Endothelial cell of umbilical vein (primary cell): ENCODE results near the gene ASPHD1. TPM values are rescaled to one million over a fixed set of nuclear protein-coding genes. Genes with fewer than 3 reads are reported as not detected.

Experiments
- BruUV-seq: library from RNA; stranded (reverse); fragments of 400-500 nt; replicated peaks from 2 replicates; lab custom pipeline; 2021; lab: Mats Ljungman, UMichigan
- CTCF ChIA-PET: fragments of 300-600, 350-600 bp; sonication (Branson Sonifier 250); formaldehyde crosslinking; loops from one replicate; lab custom pipeline; 2021; ENCODE audit warnings: antibody characterized with exemption, inconsistent platforms; lab: Charles Lee
- POLR2A ChIA-PET: fragments of 300-600, 350-600 bp; sonication (Branson Sonifier 250); formaldehyde crosslinking; loops from one replicate; lab custom pipeline; 2021; ENCODE audit warnings: antibody characterized with exemption, inconsistent platforms; lab: Charles Lee
- DNase-seq: peaks from one replicate; pipeline ENCODE4 v3.0.0-alpha.2; 2011; ENCODE audit warnings: low read depth, low spot score
- FAIRE-seq: peaks from 2 replicates; lab custom pipeline; 2011; peaks lifted over from hg19 to GRCh38; lab: Jason Lieb, UNC
- H2AFZ ChIP-seq: 2 replicates; pipeline ENCODE4 v1.6.0; 2012; ENCODE audit warnings: low read depth, low read length, control low read depth, inconsistent platforms
- H3K27ac ChIP-seq: 2 replicates; pipeline ENCODE4 v1.5.1; 2011; ENCODE audit warnings: low read depth, mild to moderate bottlenecking, control low read depth, low read length, moderate library complexity; ENCODE audit not compliant: insufficient read depth
- H3K27me3 ChIP-seq, 2 experiments: 2 replicates each; pipeline versions ENCODE4 v1.6.0 to v1.6.1; 2011; ENCODE audit warnings: low read length in 2 of 2, mixed read lengths in 1 of 2; ENCODE audit not compliant: control insufficient read depth in 2 of 2, insufficient read depth in 2 of 2
- H3K36me3 ChIP-seq, 2 experiments: 2 replicates in 1 of 2; 3 replicates in 1 of 2; pipeline ENCODE4 v1.5.1; 2011; ENCODE audit warnings: low read length in 2 of 2, mild to moderate bottlenecking in 1 of 2, moderate library complexity in 1 of 2; ENCODE audit not compliant: control insufficient read depth in 2 of 2, insufficient read depth in 2 of 2; ENCODE audit errors: extremely low read depth in 1 of 2
- H3K4me1 ChIP-seq: 3 replicates; pipeline ENCODE4 v1.5.1; 2011; ENCODE audit warnings: mild to moderate bottlenecking, low read length; ENCODE audit not compliant: control insufficient read depth, insufficient read depth; ENCODE audit errors: extremely low read depth
- H3K4me2 ChIP-seq: 2 replicates; pipeline ENCODE4 v1.6.1; 2011; ENCODE audit warnings: low read length, control low read depth, mixed read lengths; ENCODE audit not compliant: insufficient read depth
- H3K4me3 ChIP-seq, 3 experiments: fragments of 200-600 bp in 1 of 3; sonication (generic), shearing (Covaris generic) in 1 of 3; replicated peaks in 1 of 3; 2 replicates each; pipeline ENCODE4 v1.5.1; 2011 to 2016; ENCODE audit warnings: control low read depth in 3 of 3, low read length in 3 of 3, mild to moderate bottlenecking in 2 of 3, inconsistent platforms in 1 of 3, low read depth in 1 of 3, moderate library complexity in 1 of 3; ENCODE audit not compliant: insufficient read depth in 1 of 3
- H3K79me2 ChIP-seq: 2 replicates; pipeline ENCODE4 v1.6.0; 2012; ENCODE audit warnings: low read length, inconsistent platforms; ENCODE audit not compliant: control insufficient read depth, insufficient read depth
- H3K9ac ChIP-seq: replicated peaks from 2 replicates; pipeline ENCODE3; 2011; ENCODE audit warnings: low read length, control low read depth; ENCODE audit not compliant: insufficient read depth; ENCODE audit errors: extremely low read depth
- H3K9me1 ChIP-seq: replicated peaks from 3 replicates; pipeline ENCODE4 v1.6.0; 2011; ENCODE audit warnings: mild to moderate bottlenecking, low read length; ENCODE audit not compliant: control insufficient read depth, insufficient read depth; ENCODE audit errors: extremely low read depth
- H3K9me3 ChIP-seq: replicated peaks from 2 replicates; pipeline ENCODE4 v1.5.1; 2012; ENCODE audit warnings: low read length, inconsistent platforms; ENCODE audit not compliant: control insufficient read depth, insufficient read depth
- H4K20me1 ChIP-seq: replicated peaks from 2 replicates; pipeline ENCODE3; 2011; ENCODE audit warnings: mild to moderate bottlenecking, low read length; ENCODE audit not compliant: control insufficient read depth, insufficient read depth; ENCODE audit errors: extremely low read depth
- CTCF ChIP-seq, 2 donors: IDR thresholded peaks; 1 replicate in 1 of 2; 2 replicates in 1 of 2; pipeline ENCODE4 v1.5.1; 2011; ENCODE audit warnings: low read length in 2 of 2, mild to moderate bottlenecking in 2 of 2, moderate library complexity in 2 of 2, control low read depth in 1 of 2, inconsistent platforms in 1 of 2, low read depth in 1 of 2; ENCODE audit not compliant: insufficient read depth in 1 of 2; ENCODE audit errors: extremely low read depth in 1 of 2
- EZH2 ChIP-seq: IDR thresholded peaks from 2 replicates; pipeline ENCODE4 v1.6.1; 2012; ENCODE audit warnings: borderline replicate concordance, low read depth, mild to moderate bottlenecking, moderate library complexity, low read length, inconsistent platforms; ENCODE audit not compliant: severe bottlenecking
- FOS ChIP-seq: IDR thresholded peaks from 2 replicates; pipeline ENCODE4 v1.6.1; 2011; ENCODE audit warnings: mild to moderate bottlenecking, low read length, moderate library complexity, borderline replicate concordance; ENCODE audit not compliant: insufficient read depth
- GATA2 ChIP-seq: IDR thresholded peaks from 2 replicates; pipeline ENCODE4 v1.7.0; 2011; ENCODE audit warnings: low read depth, mild to moderate bottlenecking, moderate library complexity, mixed read lengths, low read length; ENCODE audit not compliant: insufficient read length, insufficient read depth
- JUN ChIP-seq: IDR thresholded peaks from 2 replicates; pipeline ENCODE4 v1.6.1; 2011; ENCODE audit warnings: borderline replicate concordance, low read depth; ENCODE audit not compliant: insufficient read length, insufficient read depth
- MYC ChIP-seq: IDR thresholded peaks from one replicate; pipeline ENCODE4 v1.6.1; 2011; ENCODE audit warnings: mild to moderate bottlenecking, low read depth, low read length
- POLR2A ChIP-seq: IDR thresholded peaks from 2 replicates; pipeline ENCODE4 v1.6.1; 2012; ENCODE audit warnings: low read depth, mild to moderate bottlenecking, control low read depth, low read length
- POLR2AphosphoS5 ChIP-seq: IDR thresholded peaks from 2 replicates; pipeline ENCODE4 v1.6.1; 2012; ENCODE audit warnings: low read depth, mild to moderate bottlenecking, control low read depth, low read length, moderate library complexity; ENCODE audit not compliant: insufficient read depth
- dilution Hi-C: fragments of 300-500 bp; cut with MboI; formaldehyde crosslinking; loops from one replicate; pipeline ENCODE4 v1.15.0; 2019; ENCODE audit warnings: low sequenced_read_pairs; ENCODE audit not compliant: extremely low pct_ligation_motif_present
- intact Hi-C: fragments of 100-400 bp; cut with micrococcal nuclease; formaldehyde crosslinking; loops from one replicate; pipeline ENCODE4 v1.10.0; 2022
- polyA plus RNA-seq, 4 experiments: library from polyadenylated mRNA; depleted of rRNA in 3 of 4; stranded (reverse) in 3 of 4; unstranded in 1 of 4; fragments of >200 nt; gene quantifications; 2 replicates each; pipeline versions ENCODE4 v1.2.1 to v1.2.3, GENCODE V29; 2011 to 2012; ENCODE audit warnings: missing spikeins in 1 of 4
- total RNA-seq: library from RNA; stranded (reverse); gene quantifications from 2 replicates; pipeline ENCODE4 v1.2.3, GENCODE V29; 2021
- TF ChIP-seq, protein P1 (sequence below): IDR thresholded peaks from 2 replicates; pipeline ENCODE4 v1.6.1; 2011; ENCODE audit not compliant: insufficient read depth, insufficient read length

Gene ASPHD1
- total and polyA plus RNA-seq, 2 donors (not counting 3 experiments of a cell fraction or from before 2014, with no cell fraction given): 0.90 to 1.2 TPM

DNA sequence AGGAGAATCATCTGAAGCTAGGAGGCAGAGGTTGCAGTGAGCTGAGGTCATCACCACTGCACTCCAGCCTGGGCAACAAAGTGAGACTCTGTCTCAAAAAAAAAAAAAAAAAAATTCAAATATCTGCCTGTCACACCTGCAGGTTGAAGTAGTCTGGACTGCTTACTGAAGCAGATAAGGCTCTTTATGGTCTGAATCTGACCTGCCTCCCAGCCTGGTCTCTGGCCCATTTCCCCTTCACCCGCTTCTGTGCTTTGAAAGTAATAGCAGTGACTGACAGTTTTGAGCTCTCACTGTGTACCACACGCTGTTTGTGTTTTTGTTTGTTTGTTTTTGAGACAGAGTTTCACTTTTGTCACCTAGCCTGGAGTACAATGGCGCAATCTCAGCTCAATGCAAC lies 6.7 kb upstream of the ASPHD1 start:
- ChIA-PET CTCF (no interaction called here), POLR2A (no interaction called here)
- Histone ChIP-seq H3K27ac (no peak overlapping the region), H3K4me3 (no peak overlapping the region), H2AFZ (no peak overlapping the region), H3K27me3 (peaks cover 4 to 7% of the 10 kb centered on the region in 2 experiments), H3K9me1 (no peaks in the 10 kb centered on the region), H3K9me3 (no peaks in the 10 kb centered on the region), H3K9ac (no peak overlapping the region), H4K20me1 (no peaks in the 10 kb centered on the region), H3K4me2 (no peak overlapping the region), H3K4me1 (no peaks in the 10 kb centered on the region), H3K36me3 (no peaks in the 10 kb centered on the region), H3K79me2 (no peaks in the 10 kb centered on the region)
- dilution Hi-C loops (no loop called here), intact Hi-C loops (no loop called here)
- DNase-seq (no peak), FAIRE-seq (no peak)
- TF ChIP-seq EZH2: no peak
- TF ChIP-seq CTCF (IDR thresholded peaks at IDR 0.05; ENCODE audit: extremely low read depth in 1 of 2, insufficient read depth in 1 of 2, low read depth in 1 of 2, low read length in 2 of 2): no peak
- TF ChIP-seq POLR2AphosphoS5: no peak
- no peak for TF ChIP-seq JUN
- no peak for TF ChIP-seq GATA2
- TF ChIP-seq MYC: no peak
- TF ChIP-seq FOS: no peak
- TF ChIP-seq, protein P1, sequence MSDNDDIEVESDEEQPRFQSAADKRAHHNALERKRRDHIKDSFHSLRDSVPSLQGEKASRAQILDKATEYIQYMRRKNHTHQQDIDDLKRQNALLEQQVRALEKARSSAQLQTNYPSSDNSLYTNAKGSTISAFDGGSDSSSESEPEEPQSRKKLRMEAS: no peak
- TF ChIP-seq POLR2A: no peak
- BruUV-seq: no TSS peak
